Measurements from ENCODE around the gene ERICH6B.

The ERICH6B gene

DNA sequence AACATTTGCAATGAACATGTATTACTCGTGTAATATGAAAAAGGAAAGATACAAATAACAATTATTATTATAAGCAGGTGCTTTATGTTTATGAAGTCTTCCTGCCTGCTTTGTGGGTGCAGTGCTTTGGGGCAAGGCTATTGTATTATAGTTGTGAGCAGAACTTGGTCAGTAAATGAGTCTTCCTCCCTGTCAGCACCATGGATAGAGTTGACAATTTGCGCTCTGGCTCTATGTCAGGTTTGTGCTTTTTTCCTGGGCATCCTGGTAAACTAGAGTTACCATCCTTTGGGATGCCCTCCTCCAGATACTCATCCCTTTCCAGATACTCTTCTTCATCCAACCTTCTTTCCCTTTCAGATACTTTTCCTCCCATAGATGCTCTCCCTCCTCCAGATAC is 19.6 kb downstream of the ERICH6B start:
- H3K4me3 ChIP-seq (ENCODE audit: low read depth, low read length) = no peak overlapping the region
- H3K9me3 ChIP-seq (ENCODE audit: control insufficient read depth, low read length) = no peaks in the 10 kb centered on the region
- H3K79me2 ChIP-seq = no peaks in the 10 kb centered on the region
- H2AFZ ChIP-seq = no peak overlapping the region
- no peaks in the 10 kb centered on the region for H3K27me3 ChIP-seq (ENCODE audit: control insufficient read depth, insufficient read depth, low read length)
- H3K4me2 ChIP-seq (ENCODE audit: low read length) = no peak overlapping the region
- H3K9ac ChIP-seq = no peak overlapping the region
- H3K27ac ChIP-seq = no peak overlapping the region
- no peaks in the 10 kb centered on the region for H3K4me1 ChIP-seq
- H3K36me3 ChIP-seq (ENCODE audit: control insufficient read depth, insufficient read depth, low read length) = no peaks in the 10 kb centered on the region
- TF ChIP-seq, protein P1, sequence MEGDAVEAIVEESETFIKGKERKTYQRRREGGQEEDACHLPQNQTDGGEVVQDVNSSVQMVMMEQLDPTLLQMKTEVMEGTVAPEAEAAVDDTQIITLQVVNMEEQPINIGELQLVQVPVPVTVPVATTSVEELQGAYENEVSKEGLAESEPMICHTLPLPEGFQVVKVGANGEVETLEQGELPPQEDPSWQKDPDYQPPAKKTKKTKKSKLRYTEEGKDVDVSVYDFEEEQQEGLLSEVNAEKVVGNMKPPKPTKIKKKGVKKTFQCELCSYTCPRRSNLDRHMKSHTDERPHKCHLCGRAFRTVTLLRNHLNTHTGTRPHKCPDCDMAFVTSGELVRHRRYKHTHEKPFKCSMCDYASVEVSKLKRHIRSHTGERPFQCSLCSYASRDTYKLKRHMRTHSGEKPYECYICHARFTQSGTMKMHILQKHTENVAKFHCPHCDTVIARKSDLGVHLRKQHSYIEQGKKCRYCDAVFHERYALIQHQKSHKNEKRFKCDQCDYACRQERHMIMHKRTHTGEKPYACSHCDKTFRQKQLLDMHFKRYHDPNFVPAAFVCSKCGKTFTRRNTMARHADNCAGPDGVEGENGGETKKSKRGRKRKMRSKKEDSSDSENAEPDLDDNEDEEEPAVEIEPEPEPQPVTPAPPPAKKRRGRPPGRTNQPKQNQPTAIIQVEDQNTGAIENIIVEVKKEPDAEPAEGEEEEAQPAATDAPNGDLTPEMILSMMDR (IDR thresholded peaks at IDR 0.05) = no peak

GRCh38 chr13:45594764-45595163 is 20.8 kb downstream of the ERICH6B start:
- Histone ChIP-seq H3K4me3 (ENCODE audit: low read depth, low read length) (no peak overlapping the region), H3K36me3 (ENCODE audit: control insufficient read depth, insufficient read depth, low read length) (no peaks in the 10 kb centered on the region), H3K4me1 (no peaks in the 10 kb centered on the region), H3K27ac (no peak overlapping the region), H3K27me3 (ENCODE audit: control insufficient read depth, insufficient read depth, low read length) (no peaks in the 10 kb centered on the region), H3K79me2 (no peaks in the 10 kb centered on the region), H2AFZ (no peak overlapping the region), H3K9me3 (ENCODE audit: control insufficient read depth, low read length) (no peaks in the 10 kb centered on the region), H3K4me2 (ENCODE audit: low read length) (no peak overlapping the region), H3K9ac (no peak overlapping the region)
- TF ChIP-seq, protein P1 (IDR thresholded peaks at IDR 0.05) = no peak

DNA sequence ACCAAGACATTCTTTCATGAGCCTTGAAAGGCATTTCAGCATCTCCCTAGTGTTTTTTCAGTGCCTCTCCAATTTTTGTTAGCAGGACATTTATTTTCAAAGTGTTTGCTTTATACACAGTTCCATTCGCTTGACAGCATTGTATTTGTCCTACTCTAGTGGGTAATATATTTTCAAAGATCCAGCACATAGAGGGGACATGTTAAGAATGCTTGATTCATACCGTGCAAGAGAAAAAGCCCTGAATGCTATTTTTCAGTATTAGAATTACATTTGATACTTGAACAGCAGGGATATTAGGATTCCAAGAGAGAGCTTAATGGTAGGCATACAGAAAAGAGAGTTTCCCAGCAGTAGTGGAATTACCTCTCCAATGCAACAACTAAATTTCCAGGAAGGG is 21.3 kb downstream of the ERICH6B start:
- Histone ChIP-seq H3K79me2 (no peaks in the 10 kb centered on the region), H3K4me3 (ENCODE audit: low read depth, low read length) (no peak overlapping the region), H2AFZ (no peak overlapping the region), H3K4me2 (ENCODE audit: low read length) (no peak overlapping the region), H3K27me3 (ENCODE audit: control insufficient read depth, insufficient read depth, low read length) (no peaks in the 10 kb centered on the region), H3K9me3 (ENCODE audit: control insufficient read depth, low read length) (no peaks in the 10 kb centered on the region), H3K4me1 (no peaks in the 10 kb centered on the region), H3K9ac (no peak overlapping the region), H3K36me3 (ENCODE audit: control insufficient read depth, insufficient read depth, low read length) (no peaks in the 10 kb centered on the region), H3K27ac (no peak overlapping the region)
- TF ChIP-seq, protein P1 (IDR thresholded peaks at IDR 0.05) = no peak

DNA sequence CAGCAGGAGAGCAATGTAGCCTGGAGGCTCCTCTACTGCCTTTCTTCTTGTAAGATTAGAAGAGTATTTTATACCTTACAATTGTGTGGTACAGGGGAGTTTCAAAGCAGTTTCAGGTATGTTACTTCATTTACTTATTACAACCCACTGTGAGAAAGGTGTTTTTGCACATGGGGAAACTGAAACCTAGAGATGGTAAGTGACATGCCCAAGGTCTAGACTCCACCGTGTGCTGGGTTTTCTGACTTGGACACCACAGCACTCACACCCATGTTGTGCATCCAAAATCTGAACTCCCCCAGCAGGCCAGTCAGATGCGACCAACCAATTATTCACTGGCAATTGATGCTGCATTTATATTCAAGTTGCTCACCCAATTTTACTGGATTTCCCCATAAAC is 22.8 kb downstream of the ERICH6B start:
- no peaks in the 10 kb centered on the region for H3K27me3 ChIP-seq (ENCODE audit: control insufficient read depth, insufficient read depth, low read length)
- TF ChIP-seq, protein P1 (IDR thresholded peaks at IDR 0.05) = no peak
- no peaks in the 10 kb centered on the region for H3K4me1 ChIP-seq
- H3K4me3 ChIP-seq (ENCODE audit: low read depth, low read length) = no peak overlapping the region
- no peak overlapping the region for H3K27ac ChIP-seq
- no peak overlapping the region for H2AFZ ChIP-seq
- no peaks in the 10 kb centered on the region for H3K36me3 ChIP-seq (ENCODE audit: control insufficient read depth, insufficient read depth, low read length)
- no peak overlapping the region for H3K9ac ChIP-seq
- H3K4me2 ChIP-seq (ENCODE audit: low read length) = no peak overlapping the region
- H3K9me3 ChIP-seq (ENCODE audit: control insufficient read depth, low read length) = no peaks in the 10 kb centered on the region
- no peaks in the 10 kb centered on the region for H3K79me2 ChIP-seq

- H3K9me3 ChIP-seq (ENCODE audit: control insufficient read depth, low read length) = no peaks in the 10 kb centered on the region
- no peak overlapping the region for H3K4me2 ChIP-seq (ENCODE audit: low read length)
- TF ChIP-seq, protein P1 (IDR thresholded peaks at IDR 0.05) = no peak
Observed at GRCh38 chr13:45590066-45590465, 25.5 kb downstream of the ERICH6B start.

More at GRCh38 chr13:45590066-45590465, 25.5 kb downstream of the ERICH6B start:
- no peak overlapping the region for H2AFZ ChIP-seq
- no peak overlapping the region for H3K27ac ChIP-seq
- H3K4me3 ChIP-seq (ENCODE audit: low read depth, low read length) = no peak overlapping the region
- no peaks in the 10 kb centered on the region for H3K36me3 ChIP-seq (ENCODE audit: control insufficient read depth, insufficient read depth, low read length)
- H3K4me1 ChIP-seq = no peaks in the 10 kb centered on the region
- H3K27me3 ChIP-seq (ENCODE audit: control insufficient read depth, insufficient read depth, low read length) = no peaks in the 10 kb centered on the region
- no peaks in the 10 kb centered on the region for H3K79me2 ChIP-seq
- no peak overlapping the region for H3K9ac ChIP-seq
